Middle frontal gyrus (tissue), 1 donor: ENCODE measurements around the gene WDR18.

ENCODE experiments used
- DNase-seq: peaks from one replicate; pipeline ENCODE4 v3.0.0-alpha.2; 2015; ENCODE audit warnings: low spot score; ENCODE audit errors: extremely low spot score

The WDR18 gene

DNA sequence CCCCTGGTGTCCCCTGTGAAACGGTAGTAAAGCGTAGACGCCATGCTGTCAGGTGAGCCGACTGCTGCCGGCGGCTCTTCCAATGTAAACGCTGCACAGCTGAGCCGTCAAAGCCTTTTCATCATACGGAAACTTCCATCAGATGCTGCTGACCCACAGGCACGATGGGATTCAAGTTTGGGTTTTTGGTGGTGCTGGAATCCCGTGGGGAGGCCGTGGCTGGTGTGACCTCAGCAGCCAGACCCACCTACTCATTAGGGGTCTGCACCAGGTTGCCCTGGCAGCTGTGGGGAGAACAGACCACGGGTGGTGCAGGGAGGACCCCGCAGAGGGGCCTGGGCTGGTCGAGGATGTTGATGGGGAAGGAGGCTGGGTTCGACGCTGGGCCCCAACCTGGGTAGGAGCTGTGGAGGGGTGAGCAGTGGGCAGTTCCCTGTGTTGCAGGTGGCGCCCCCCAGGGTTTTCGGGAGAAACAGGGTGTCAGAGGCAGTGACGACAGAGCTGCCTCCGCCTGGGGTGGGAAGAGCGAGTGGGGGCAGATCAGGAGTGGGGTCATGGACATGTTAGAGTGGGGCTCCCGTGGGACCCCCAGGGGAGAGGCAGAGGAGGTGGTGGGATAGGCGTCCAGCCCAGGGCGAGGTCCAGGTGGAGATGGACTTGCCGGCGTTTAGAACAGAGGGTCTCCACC is 22.7 kb downstream of the WDR18 start:
- DNase-seq, result no peak

DNA sequence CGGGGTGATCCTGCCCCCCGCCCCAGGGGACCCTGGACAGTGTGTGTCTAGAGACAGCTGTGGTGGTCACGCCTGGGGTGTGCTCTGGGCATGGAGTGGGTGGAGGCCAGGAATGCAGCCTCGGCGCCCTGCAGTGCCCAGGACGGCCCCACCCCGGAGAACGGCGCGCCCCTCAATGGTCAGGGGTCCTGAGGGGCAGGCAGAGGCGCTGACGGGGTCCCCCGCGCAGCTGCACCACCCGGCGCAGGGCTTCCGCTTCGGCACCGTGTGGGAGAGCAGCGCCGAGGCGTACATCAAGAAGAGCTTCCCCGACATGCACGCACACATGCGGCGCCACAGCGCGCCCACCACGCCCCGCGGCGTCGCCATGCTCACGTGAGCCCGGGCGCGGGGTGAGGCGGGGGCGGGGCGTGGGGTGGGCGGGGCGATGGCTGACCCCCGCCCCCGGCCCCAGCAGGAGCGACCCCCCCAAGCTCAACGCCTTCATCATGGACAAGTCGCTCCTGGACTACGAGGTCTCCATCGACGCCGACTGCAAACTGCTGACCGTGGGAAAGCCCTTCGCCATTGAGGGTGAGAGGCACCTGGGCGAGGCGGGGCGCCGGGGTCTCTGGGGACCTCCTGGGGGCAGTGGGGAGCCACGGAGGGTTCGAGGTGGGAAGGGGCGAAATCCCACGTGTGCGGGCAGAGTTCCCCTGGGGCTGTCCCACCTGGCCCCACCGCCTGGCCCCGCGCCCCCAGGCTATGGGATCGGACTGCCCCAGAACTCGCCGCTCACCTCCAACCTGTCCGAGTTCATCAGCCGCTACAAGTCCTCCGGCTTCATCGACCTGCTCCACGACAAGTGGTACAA is 23.5 kb downstream of the WDR18 start:
- DNase-seq, result no peak

DNA sequence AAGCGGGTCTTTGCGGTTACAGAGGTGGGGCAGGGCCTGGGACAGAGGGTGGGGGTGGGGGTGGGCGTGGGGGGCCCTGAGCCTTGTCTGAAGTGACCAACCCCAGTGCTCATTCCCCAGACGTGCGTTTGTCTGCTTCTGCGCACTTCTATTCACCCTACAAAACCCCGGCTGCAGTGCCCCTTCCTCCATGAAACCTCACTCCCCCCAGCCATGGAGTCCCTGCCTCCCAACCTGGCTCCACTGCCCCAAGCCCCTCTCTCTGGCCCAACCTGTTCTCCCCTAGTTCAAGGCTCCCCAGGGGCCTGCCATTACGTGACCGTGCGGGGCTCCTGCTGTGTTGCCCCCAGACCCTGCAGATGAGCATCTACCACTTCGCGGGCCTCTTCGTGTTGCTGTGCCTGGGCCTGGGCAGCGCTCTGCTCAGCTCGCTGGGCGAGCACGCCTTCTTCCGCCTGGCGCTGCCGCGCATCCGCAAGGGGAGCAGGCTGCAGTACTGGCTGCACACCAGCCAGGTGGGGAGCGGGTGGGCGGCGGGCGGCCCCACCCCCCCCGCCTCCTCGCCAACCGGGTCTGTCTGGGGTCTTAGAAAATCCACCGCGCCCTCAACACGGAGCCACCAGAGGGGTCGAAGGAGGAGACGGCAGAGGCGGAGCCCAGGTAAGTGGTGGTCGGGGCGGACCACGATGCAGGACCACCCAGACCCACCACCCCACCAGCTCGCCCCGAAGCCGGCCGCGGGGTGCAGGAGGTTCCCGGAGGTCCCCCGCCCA is 24.3 kb downstream of the WDR18 start:
- no peak for DNase-seq

DNA sequence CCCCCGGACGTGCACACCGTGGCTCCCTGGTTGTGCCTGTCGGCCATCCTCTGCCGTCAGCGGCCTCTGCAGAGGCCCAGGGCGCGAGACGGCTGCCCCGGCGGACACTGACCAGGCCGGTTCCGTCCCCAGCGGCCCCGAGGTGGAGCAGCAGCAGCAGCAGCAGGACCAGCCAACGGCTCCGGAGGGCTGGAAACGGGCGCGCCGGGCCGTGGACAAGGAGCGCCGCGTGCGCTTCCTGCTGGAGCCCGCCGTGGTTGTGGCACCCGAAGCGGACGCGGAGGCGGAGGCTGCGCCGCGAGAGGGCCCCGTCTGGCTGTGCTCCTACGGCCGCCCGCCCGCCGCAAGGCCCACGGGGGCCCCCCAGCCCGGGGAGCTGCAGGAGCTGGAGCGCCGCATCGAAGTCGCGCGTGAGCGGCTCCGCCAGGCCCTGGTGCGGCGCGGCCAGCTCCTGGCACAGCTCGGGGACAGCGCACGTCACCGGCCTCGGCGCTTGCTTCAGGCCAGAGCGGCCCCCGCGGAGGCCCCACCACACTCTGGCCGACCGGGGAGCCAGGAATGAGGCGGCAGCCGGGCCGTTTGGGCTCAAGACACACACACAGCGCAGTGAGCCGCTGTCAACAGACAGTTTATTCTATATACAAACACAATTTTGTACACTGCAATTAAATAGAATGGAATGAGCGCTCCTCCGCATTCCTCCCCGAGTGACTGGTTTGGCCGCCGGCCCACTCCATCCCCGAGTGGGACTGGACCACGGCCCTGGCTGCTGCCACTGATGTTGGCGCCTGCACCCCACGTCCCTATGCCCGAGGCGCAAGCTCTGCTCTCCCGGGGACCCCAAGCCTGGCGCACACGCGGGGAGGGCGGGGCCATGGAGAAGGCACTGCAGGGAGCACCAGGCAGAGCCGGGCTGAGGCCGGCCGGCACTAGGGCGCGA is 25.2 kb downstream of the WDR18 start:
- DNase-seq, result no peak

DNA sequence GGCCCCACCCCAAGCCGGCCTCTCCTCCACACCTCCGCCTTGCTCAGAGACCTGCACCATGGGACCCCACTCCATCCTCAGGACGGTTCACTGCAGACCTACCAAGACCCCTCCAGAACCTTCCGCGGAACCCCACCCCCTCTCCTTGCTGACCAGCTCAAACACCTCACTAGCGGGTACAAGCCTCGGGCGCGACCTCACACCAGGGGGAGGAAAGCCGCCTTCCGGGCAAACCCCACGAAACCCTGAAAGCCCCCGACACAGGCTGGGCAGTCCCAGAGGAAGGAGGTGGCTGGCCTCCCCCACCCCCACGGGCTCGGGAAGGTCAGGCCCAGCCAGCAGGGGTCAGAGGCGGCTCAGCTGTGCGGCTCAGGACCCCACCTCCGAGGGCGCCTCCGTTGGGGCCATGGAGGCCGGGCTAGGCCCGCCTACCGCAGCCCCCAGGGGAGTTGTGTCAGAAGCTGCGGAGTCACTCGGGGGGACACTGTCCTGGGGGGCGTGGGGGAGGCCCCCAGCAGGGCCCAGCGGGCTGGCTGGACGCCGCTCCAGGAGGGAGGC is 25.9 kb downstream of the WDR18 start:
- no peak for DNase-seq

DNA sequence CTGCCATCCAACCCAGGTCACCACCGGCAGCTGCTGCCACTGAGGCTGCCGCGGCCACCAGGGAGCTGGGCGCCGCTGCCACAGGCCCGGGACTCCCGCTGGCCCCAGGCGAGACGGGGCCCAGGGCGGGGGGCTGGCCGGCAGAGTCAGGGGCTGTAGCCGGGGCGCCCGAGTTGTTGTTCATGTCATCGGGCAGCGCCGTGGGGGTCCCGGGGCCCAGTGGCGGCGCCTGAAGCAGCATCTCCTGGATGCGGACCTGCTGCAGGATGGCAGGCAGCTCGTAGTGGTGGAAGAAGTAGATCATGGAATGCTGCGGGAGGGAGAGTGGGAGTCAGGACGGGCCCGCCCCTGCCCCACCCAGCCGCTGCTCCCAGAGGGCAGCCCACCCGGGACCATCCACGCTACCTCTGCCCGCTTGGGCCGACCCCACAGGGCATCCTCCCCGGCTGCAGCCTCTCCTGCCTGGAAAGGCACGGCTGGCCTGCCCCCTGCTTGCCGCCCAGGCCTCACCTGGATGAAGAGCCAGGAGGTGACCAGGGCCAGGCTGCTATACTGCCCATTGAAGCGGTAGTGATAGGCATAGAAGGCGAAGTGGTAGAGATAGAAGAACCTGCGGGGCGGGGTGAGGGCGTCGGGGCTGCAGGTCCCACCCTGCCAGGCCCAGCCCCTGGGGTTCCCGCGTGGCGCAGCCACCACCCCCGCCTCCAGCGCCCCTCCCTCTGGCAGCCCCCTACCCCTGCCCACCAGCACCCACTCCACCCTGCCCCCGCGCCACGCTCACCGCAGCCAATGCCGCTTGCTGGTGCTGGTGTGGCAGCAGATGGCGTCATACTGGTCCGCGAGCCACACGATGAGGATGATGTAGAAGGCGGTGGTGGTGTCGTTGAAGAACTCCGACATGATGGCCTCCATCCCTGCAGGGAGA is 26.7 kb downstream of the WDR18 start:
- DNase-seq, result no peak

DNA sequence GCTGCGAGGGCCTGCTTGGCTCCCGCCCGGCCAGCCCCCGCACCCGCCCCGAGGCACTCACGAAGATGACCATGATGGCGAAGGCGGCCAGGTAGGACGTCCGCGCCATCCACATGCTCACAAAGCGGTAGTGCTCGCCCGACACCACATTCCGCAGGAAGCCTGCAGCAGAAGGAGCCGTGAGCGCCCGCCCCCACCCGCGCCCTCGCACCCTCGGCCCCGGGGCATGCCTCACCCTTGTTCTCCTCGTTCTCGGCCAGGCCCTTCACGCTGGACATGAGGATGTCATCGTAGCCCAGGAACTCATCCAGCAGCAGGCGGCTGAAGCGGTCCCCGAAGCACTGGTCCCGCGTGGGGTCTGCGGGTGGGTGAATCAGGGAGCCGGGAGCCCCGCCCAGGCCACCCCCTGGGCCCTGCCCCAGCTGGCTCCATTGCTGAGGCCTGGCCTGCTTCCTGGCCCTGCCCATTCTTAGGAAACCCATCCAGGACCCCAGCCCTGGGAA is 27.7 kb downstream of the WDR18 start:
- DNase-seq, result no peak

DNA sequence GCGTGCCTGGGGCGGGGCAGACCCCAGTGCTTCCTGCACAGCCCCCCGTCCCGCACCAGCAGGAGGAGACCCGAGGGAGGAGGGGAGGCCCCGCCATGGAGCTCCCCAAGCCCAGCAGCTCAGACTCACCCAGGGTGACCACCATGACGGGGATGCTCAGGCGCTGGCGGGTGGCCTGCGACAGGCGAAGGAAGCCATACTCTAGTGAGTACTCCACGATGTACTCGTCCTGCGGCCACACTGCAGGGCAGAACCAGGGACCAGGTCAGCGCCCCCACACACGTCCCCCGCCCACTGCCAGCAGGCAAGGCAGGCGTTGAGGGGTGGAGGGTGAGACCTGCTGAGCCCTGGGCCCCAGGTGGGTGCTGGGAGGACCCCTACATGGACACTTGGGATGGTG is 28.2 kb downstream of the WDR18 start:
- DNase-seq, result no peak

DNA sequence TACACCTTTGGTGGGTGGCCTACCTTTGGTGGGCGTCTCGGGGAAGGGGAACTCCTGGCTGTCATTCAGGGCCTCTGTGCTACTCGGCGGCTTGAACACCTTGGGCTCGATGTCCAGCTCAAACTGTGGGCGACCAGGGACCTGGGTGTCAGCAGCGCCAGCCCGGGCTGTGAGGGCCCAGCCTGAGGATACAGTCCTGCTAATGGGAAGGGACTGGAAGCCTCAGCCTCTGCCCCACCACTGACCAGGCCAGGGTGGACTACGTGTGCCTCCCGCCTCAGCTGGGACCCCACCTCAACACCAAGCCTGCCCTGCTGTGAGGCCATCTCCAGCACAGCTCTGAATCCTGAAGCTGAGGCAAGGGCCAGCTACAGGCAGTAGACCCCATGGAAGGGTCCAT is 29.1 kb downstream of the WDR18 start:
- DNase-seq, result no peak

DNA sequence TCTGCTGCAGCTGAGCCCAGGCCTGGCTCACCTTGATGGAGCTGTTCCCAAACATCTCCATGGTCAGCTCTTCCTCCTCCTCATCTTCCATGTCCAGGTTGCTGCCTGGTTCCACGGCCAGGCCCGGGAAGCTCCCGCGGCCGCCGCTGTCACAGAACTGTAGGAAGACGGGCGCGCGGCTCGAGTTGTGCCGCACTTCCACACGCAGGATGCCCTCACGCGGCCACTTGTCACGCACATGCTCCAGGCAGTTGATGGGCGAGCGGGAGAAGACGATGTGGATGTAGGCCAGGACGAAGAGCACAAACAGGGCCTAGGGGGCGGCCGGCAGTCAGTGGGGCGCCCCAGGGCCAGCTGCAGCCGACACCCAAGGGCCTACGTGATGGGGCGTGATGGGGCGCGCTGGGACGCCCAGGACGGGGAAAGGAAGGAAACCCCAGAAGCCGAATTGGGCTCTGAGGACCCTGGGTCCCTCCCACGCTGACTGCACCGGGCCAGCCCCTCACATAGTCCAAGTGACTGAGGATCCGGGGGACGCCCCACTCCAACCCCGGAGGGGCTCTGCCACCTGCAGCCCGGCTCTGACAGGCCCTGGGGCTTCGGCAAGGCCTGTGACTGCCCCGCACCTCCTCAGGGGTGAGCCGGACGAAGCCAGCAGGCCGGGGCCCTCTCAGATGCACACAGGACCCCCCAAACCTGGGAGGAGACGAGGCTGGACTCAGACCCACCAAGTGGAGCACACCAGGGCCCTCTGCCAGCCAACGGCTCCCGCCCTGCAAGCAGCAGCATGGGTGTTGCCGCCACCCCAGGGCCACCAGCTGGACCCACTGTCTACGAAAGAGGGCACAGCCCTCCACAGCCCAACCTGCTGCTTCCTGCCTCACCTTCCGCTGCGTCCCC is 30.3 kb downstream of the WDR18 start:
- DNase-seq, result no peak

DNA sequence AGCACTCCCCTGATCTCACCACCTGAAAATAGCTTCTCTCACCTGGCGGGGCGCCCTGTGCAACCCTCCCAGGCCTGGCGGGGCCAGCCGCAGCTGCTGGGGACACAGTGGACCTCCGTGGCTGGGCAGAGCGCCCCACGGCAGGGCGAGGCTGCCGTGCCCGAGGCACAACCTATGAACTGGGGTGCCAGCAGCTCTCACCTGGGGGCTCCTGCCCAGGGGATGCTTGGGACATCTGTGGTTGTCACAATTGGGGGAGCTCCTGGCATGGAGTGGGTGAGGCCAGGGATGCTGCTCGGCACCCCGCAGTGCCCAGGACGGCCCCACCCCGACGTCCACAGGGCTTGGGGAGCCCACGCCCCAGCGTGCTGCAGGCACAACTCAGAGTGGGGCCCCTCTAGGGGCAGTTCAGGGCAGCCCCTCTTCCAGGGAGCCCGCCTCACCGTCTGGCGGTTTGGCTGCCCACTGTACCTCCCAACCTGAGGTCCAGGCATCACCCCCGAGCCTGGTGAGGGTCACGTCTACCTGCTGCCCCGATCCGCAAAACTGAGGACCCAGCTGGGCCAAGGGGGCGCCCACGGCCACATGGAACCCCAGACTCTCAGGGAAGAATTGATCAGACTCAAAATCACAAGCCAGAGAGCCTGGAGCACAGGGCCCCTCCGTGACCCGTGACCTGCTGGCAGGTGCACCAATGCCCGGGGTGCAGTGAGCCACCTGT is 31.1 kb downstream of the WDR18 start:
- no peak for DNase-seq

DNA sequence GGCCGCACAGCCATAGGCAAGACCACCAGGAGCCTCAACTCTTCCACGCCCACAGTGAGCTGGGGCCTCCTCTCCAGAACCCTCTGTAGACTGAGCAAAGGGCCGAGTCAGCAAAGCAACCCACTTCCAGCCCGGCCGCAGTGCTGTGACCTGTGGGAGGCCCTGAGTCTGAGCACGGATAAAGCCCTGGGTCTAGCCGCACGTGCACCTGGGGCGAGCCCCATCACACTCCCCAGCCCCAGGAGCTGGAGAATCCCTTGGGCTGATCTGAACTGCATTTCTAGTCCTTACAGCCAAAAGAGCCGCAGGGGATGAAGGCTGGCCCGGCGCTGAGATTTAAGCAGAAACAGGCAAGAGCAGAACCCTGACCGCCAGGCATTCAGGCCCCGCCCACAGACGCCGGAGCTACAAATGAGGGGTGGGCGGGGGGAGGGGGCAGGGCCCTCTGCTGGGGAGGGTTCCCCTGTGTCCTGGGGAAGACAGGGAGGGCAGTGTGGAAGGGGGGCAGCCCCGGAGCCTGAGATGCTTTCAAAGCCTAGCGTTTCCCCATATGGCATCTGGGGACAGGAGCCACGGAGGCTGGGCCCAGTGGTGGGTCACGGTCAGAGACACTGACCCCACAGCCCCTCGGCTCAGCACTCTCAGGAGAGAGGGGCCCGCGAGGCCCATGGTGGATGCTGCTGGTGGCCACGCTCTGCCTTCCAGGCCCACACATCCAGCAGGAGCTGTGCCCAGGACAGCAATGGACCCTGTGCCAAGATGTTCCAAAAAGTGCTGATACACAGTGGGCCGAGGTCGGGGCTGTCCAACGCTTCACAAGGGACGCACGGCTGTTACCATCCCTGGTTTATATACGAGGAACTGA is 31.9 kb downstream of the WDR18 start:
- no peak for DNase-seq

DNA sequence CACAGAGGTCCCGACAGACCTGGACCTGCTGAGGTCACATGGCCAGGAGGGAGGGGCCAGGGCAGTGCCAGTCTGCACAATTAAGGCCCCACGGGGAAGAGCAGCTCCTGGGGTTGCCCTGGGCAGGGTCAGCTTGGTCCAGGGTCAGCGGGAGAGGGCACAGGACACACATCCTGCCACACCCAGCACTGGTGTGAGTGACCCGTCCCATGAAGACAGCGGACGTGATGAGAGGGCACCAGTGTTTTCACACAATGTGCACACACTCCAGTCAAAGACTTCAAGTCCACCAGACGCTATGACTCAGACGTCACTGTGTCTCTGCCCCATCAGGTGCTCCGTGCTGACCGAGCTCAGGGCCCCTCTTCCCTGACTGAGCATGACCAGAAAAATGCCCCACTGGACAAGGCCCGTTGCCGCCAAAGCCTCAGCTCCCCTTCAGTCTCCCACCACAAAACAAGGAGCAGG is 32.5 kb downstream of the WDR18 start:
- no peak for DNase-seq

DNA sequence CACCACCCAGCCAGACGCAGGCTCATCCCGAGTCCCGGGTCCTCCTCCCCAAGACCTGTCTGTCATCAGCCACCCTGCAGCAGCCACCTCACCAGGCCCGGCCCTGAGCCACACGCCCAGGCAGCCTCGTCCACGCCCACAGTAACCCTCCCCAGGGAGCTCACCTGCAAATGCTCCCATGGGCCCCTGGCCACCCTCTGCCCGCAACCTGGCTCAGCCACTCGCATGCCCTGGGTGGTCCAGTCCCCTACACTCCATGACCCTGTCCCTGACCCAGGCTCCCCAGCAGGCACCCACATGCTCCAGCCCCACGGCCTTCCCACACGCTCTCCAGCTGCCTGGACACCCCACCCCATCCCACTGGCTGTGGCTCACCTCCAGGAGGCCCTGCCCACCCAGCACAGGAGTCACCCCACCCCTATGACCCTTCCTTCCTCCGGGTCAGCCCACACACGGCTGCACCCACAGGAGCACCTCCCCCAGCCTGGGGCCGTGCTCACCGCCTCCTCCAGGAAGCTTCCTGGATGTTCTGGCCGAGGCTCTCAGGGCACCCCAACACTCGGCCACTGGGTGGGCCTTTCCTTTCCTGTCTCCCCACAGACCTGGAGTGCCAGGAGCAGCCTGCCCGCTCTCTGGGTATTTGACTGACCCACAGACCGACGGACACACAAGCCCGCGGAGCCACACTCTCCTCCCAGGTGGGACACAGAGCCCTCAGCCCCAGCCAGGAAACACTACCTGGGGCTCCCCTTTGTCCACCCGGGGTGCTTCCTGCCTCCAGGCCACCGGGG is 33.2 kb downstream of the WDR18 start:
- DNase-seq, result no peak

DNA sequence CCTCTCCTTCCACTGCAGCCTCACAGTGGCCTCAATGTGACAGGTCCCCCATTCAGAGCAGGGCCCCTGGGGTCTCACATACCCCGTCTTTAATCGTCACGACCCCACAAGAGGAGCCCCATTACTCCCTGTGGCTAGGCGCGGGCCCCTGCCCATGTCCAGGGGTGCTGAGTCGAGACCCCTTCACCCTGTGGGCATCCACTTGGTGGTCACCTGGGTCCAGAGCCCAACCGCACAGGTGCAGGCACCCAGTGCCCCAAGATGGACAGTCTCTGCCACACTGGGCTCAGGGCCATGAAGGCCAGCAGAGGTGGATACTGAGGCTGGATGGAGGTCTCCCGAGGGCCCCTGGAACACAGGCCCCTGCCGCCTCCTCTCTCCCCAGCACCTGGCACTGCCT is 33.8 kb downstream of the WDR18 start:
- DNase-seq, result no peak

DNA sequence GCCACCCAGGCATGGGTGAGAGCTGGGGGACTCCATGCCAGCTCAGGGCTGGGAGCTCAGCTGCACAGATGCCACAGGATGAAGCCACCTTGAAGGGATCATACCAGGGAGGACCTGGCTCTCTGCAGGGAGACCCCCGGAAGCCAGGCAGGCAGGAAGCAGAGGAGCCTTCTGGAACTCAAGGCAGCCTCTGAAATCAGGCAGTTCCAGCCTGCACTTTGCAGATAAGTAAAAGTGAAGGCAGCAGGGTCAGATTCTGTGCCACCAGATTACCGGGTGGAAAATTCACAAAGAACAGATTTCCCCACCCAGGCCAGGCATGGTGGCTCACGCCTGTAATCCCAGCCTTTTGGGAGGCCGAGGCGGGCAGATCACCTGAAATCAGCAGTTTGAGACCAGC is 34.2 kb downstream of the WDR18 start:
- DNase-seq, result no peak
